GM23338 (cell line): Measurements from ENCODE around the gene UNC93A. TPM values are rescaled to one million over a fixed set of nuclear protein-coding genes. Genes with fewer than 3 reads are reported as not detected.

Experiments used
- ATAC-seq: fragments of 200-7000 bp; cut with Tn5 transposase; 3 replicates; pipeline ENCODE4 v1.9.1; 2020
- DNase-seq: peaks from one replicate; pipeline ENCODE4 v3.0.0-alpha.2; 2015; ENCODE audit warnings: low spot score
- H2AFZ ChIP-seq: fragments of 200-600 bp; sonication (generic); 2 replicates; pipeline ENCODE4 v1.8.0; 2016; ENCODE audit warnings: antibody characterized with exemption, mild to moderate bottlenecking, moderate library complexity
- H3F3A ChIP-seq: fragments of 200-600 bp; sonication (generic); replicated peaks from 2 replicates; pipeline ENCODE4 v1.8.0; 2017; ENCODE audit warnings: antibody characterized with exemption, mixed run types, low read depth
- H3K27ac ChIP-seq: fragments of 200-600 bp; sonication (generic); 2 replicates; pipeline ENCODE4 v1.6.1; 2016; ENCODE audit warnings: low read depth
- H3K27me3 ChIP-seq: fragments of 200-600 bp; sonication (generic); 2 replicates; pipeline ENCODE4 v1.8.0; 2016; ENCODE audit warnings: mild to moderate bottlenecking, mixed run types, moderate library complexity; ENCODE audit not compliant: insufficient read depth
- H3K36me3 ChIP-seq: fragments of 200-600 bp; sonication (generic); 2 replicates; pipeline ENCODE4 v1.8.0; 2016; ENCODE audit warnings: mild to moderate bottlenecking; ENCODE audit not compliant: insufficient read depth
- H3K4me1 ChIP-seq: fragments of 200-600 bp; sonication (generic); 2 replicates; pipeline ENCODE4 v1.8.0; 2016; ENCODE audit warnings: mild to moderate bottlenecking, moderate library complexity; ENCODE audit not compliant: insufficient read depth
- H3K4me2 ChIP-seq: fragments of 200-600 bp; sonication (generic); 2 replicates; pipeline ENCODE4 v1.7.1; 2017; ENCODE audit warnings: mixed run types
- H3K4me3 ChIP-seq: fragments of 200-600 bp; sonication (generic); 2 replicates; pipeline ENCODE4 v1.6.1; 2016; ENCODE audit warnings: mixed run types
- H3K79me2 ChIP-seq: fragments of 200-600 bp; sonication (generic); replicated peaks from 2 replicates; pipeline ENCODE4 v1.8.0; 2017; ENCODE audit warnings: mild to moderate bottlenecking; ENCODE audit not compliant: insufficient read depth
- H3K9me2 ChIP-seq: fragments of 200-600 bp; sonication (generic); 2 replicates; pipeline ENCODE4 v1.8.0; 2017; ENCODE audit not compliant: insufficient read depth
- H4K20me1 ChIP-seq: fragments of 200-600 bp; sonication (generic); replicated peaks from 2 replicates; pipeline ENCODE4 v1.8.0; 2017; ENCODE audit warnings: mild to moderate bottlenecking; ENCODE audit not compliant: insufficient read depth
- H3K27ac Mint-ChIP-seq: 2 replicates; pipeline ENCODE4 v1.8.0; 2020; ENCODE audit warnings: inconsistent platforms, mild to moderate bottlenecking, moderate library complexity, mixed read lengths
- H3K27me3 Mint-ChIP-seq: 3 replicates; pipeline ENCODE4 v1.8.0; 2022; ENCODE audit warnings: low read depth, mild to moderate bottlenecking, moderate library complexity, mixed read lengths, inconsistent platforms; ENCODE audit not compliant: insufficient read depth, poor library complexity
- H3K36me3 Mint-ChIP-seq: 3 replicates; pipeline ENCODE4 v1.8.0; 2021; ENCODE audit warnings: low read depth, mild to moderate bottlenecking, inconsistent platforms, moderate library complexity, mixed read lengths
- H3K4me1 Mint-ChIP-seq: 3 replicates; pipeline ENCODE4 v1.8.0; 2020; ENCODE audit warnings: mild to moderate bottlenecking, inconsistent platforms, mixed read lengths
- H3K4me3 Mint-ChIP-seq: 3 replicates; pipeline ENCODE4 v1.8.0; 2021; ENCODE audit warnings: moderate library complexity, mild to moderate bottlenecking, inconsistent platforms, mixed read lengths
- H3K9me3 Mint-ChIP-seq: 3 replicates; pipeline ENCODE4 v1.8.0; 2020; ENCODE audit warnings: moderate library complexity, mild to moderate bottlenecking, inconsistent platforms, mixed read lengths
- CREB1 ChIP-seq: fragments of 250-450 bp; sonication (Bioruptor Pico); IDR thresholded peaks from 2 replicates; pipeline ENCODE4 v1.5.0; 2020; ENCODE audit warnings: low read depth, mild to moderate bottlenecking, moderate library complexity
- EZH2 ChIP-seq: fragments of 200-600 bp; sonication (generic); IDR thresholded peaks from one replicate; pipeline ENCODE4 v1.8.0; 2017; ENCODE audit warnings: antibody characterized with exemption, mild to moderate bottlenecking, low read depth; ENCODE audit not compliant: unreplicated experiment
- EZH2phosphoT487 ChIP-seq: fragments of 200-600 bp; sonication (generic); IDR thresholded peaks from one replicate; pipeline ENCODE4 v1.8.1; 2018; ENCODE audit warnings: antibody characterized with exemption; ENCODE audit not compliant: unreplicated experiment
- JUNB ChIP-seq: IDR thresholded peaks from one replicate; pipeline ENCODE4 v1.6.1; 2016; ENCODE audit warnings: antibody characterized with exemption; ENCODE audit not compliant: unreplicated experiment
- NANOG ChIP-seq: IDR thresholded peaks from 2 replicates; pipeline ENCODE4 v1.6.1; 2016; ENCODE audit warnings: antibody characterized with exemption, borderline replicate concordance
- POLR2AphosphoS5 ChIP-seq: IDR thresholded peaks from 2 replicates; pipeline ENCODE4 v1.6.1; 2016; ENCODE audit warnings: antibody characterized with exemption, low read depth
- STAT1 ChIP-seq: IDR thresholded peaks from one replicate; pipeline ENCODE4 v1.6.1; 2016; ENCODE audit warnings: antibody characterized with exemption; ENCODE audit not compliant: unreplicated experiment
- ZNF114 ChIP-seq: fragments of 250-450 bp; sonication (Bioruptor Pico); IDR thresholded peaks from 2 replicates; pipeline ENCODE4 v1.5.0; 2020; ENCODE audit warnings: mild to moderate bottlenecking, moderate library complexity
- ZNF331 ChIP-seq: fragments of 250-450 bp; sonication (Bioruptor Pico); IDR thresholded peaks from 2 replicates; pipeline ENCODE4 v1.5.0; 2020; ENCODE audit warnings: low read depth, mild to moderate bottlenecking, moderate library complexity
- polyA plus RNA-seq: library from polyadenylated mRNA; unstranded; fragments of >200 nt; fragmentation: Nextera tagmentation; extraction: Ambion mirVana; gene quantifications from 2 replicates; pipeline ENCODE4 v1.2.1, GENCODE V29; 2016
- total RNA-seq: library from RNA; depleted of rRNA; stranded (reverse); fragments of >200 nt; shearing (Covaris generic); gene quantifications from 2 replicates; pipeline ENCODE4 v1.2.3, GENCODE V29; 2014
- TF ChIP-seq, protein P1 (sequence below): IDR thresholded peaks from one replicate; pipeline ENCODE4 v1.6.1; 2018; ENCODE audit warnings: antibody characterized with exemption; ENCODE audit not compliant: unreplicated experiment
- TF ChIP-seq, protein P2 (sequence below): IDR thresholded peaks from 2 replicates; pipeline ENCODE4 v1.6.1; 2016; ENCODE audit warnings: antibody characterized with exemption
- TF ChIP-seq, protein P3 (sequence below), 2 experiments: fragments of 200-600 bp in 1 of 2; sonication (generic) in 1 of 2; conservative IDR thresholded peaks; 2 replicates each; pipeline versions ENCODE4 v1.5.1 to v1.6.1; 2016 to 2017; ENCODE audit warnings: antibody characterized with exemption in 2 of 2, low read depth in 2 of 2, mild to moderate bottlenecking in 2 of 2, moderate library complexity in 1 of 2

The UNC93A gene
- total and polyA plus RNA-seq, 2 experiments from 2014 or later: 0.18 to 0.28 TPM

DNA sequence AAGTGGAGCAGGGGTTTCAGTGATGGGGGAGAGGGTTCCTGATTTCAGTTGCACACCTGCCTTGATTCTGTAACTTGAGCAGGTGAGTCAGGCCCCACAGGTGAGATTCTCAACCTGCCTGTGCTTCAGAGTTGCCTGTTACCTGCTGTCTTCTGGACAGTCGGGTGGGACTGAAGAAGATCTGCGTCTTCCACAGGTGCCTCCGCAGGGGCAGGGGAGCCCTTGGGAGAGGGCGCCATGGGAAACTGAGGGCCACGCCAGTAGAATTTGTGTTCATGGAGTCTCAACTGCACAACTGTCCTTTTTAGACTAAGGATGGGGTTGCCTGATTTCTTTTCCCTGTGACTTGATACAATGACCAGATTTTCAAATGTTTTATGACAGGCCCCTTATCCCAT lies 5.2 kb downstream of the UNC93A start (continued):
- TF ChIP-seq, protein P1, sequence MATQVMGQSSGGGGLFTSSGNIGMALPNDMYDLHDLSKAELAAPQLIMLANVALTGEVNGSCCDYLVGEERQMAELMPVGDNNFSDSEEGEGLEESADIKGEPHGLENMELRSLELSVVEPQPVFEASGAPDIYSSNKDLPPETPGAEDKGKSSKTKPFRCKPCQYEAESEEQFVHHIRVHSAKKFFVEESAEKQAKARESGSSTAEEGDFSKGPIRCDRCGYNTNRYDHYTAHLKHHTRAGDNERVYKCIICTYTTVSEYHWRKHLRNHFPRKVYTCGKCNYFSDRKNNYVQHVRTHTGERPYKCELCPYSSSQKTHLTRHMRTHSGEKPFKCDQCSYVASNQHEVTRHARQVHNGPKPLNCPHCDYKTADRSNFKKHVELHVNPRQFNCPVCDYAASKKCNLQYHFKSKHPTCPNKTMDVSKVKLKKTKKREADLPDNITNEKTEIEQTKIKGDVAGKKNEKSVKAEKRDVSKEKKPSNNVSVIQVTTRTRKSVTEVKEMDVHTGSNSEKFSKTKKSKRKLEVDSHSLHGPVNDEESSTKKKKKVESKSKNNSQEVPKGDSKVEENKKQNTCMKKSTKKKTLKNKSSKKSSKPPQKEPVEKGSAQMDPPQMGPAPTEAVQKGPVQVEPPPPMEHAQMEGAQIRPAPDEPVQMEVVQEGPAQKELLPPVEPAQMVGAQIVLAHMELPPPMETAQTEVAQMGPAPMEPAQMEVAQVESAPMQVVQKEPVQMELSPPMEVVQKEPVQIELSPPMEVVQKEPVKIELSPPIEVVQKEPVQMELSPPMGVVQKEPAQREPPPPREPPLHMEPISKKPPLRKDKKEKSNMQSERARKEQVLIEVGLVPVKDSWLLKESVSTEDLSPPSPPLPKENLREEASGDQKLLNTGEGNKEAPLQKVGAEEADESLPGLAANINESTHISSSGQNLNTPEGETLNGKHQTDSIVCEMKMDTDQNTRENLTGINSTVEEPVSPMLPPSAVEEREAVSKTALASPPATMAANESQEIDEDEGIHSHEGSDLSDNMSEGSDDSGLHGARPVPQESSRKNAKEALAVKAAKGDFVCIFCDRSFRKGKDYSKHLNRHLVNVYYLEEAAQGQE: no peak
- TF ChIP-seq POLR2AphosphoS5 (no peak), ZNF331 (CRISPR knock-in tag) (no peak), NANOG (no peak), EZH2phosphoT487 (no peak), STAT1 (no peak), CREB1 (CRISPR knock-in tag) (no peak), EZH2 (no peak), JUNB (no peak), ZNF114 (CRISPR knock-in tag) (no peak)

DNA sequence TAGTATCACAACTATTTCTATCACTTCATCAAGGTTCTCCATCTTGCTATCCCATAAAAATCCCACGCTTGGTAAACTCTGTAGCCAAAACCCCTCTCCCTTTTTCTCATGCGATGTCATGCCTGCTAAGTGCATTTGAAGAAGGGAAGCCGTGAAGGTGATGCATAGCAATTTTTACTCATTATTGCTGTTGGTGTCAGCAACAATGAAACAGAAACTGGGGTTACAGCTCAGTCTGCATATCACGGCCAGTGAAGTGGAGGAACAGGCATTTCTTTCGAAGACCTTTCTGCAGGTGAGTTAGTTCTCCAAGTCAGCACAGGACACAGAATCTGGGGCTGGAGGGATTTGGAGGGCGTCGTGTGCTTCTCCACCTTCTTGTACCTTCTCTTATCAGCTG lies 5.8 kb downstream of the UNC93A start:
- no peaks in the 10 kb centered on the region for H3K79me2 ChIP-seq
- H3F3A ChIP-seq: no peaks in the 10 kb centered on the region
- H3K36me3 ChIP-seq: no peaks in the 10 kb centered on the region
- TF ChIP-seq EZH2: no peak
- no peak for TF ChIP-seq JUNB
- no peak for TF ChIP-seq EZH2phosphoT487
- H3K9me3 Mint-ChIP-seq: peaks cover 5% of the 10 kb centered on the region; the same call in 2 of the 3 replicates
- H3K27ac Mint-ChIP-seq: no peak overlapping the region
- DNase-seq (no peak), ATAC-seq (no peak)
- H3K27me3 Mint-ChIP-seq: peaks cover 11% of the 10 kb centered on the region
- no peak overlapping the region for H3K4me3 ChIP-seq
- no peaks in the 10 kb centered on the region for H3K9me2 ChIP-seq
- H3K4me1 ChIP-seq: no peaks in the 10 kb centered on the region
- H3K4me3 Mint-ChIP-seq: no peak overlapping the region
- no peak overlapping the region for H2AFZ ChIP-seq
- H3K36me3 Mint-ChIP-seq: no peaks in the 10 kb centered on the region
- H3K27ac ChIP-seq: no peak overlapping the region
- H3K4me2 ChIP-seq: no peak overlapping the region
- H4K20me1 ChIP-seq: no peaks in the 10 kb centered on the region
- no peaks in the 10 kb centered on the region for H3K27me3 ChIP-seq
- H3K4me1 Mint-ChIP-seq: peaks cover 21% of the 10 kb centered on the region

DNA sequence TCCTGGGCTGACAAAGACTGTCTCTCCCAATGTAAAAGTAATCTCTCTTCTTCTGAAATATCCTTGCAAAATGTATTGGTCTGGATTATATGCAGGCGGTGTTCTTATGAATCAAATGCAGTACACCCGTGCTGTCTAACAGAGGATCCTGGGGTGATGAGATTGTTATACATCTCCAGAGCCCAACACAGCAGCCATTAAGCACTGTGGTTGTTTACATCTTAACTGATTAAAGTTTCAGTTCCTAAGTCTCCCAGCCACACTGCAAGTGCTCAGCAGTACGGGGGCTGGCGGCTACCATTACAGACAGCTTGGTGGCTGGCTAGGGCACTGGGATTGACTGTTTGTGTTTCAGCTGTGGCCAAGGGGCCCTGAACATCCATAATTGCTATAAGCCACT lies 7.0 kb downstream of the UNC93A start:
- Histone ChIP-seq H3K4me3 (no peak overlapping the region), H3K27ac (no peak overlapping the region)
- no peak for TF ChIP-seq JUNB
- no peak for TF ChIP-seq CREB1 (CRISPR knock-in tag)
- no peak for TF ChIP-seq EZH2phosphoT487
- TF ChIP-seq, protein P2, sequence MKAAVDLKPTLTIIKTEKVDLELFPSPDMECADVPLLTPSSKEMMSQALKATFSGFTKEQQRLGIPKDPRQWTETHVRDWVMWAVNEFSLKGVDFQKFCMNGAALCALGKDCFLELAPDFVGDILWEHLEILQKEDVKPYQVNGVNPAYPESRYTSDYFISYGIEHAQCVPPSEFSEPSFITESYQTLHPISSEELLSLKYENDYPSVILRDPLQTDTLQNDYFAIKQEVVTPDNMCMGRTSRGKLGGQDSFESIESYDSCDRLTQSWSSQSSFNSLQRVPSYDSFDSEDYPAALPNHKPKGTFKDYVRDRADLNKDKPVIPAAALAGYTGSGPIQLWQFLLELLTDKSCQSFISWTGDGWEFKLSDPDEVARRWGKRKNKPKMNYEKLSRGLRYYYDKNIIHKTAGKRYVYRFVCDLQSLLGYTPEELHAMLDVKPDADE: no peak
- TF ChIP-seq POLR2AphosphoS5: no peak
- TF ChIP-seq, protein P3, sequence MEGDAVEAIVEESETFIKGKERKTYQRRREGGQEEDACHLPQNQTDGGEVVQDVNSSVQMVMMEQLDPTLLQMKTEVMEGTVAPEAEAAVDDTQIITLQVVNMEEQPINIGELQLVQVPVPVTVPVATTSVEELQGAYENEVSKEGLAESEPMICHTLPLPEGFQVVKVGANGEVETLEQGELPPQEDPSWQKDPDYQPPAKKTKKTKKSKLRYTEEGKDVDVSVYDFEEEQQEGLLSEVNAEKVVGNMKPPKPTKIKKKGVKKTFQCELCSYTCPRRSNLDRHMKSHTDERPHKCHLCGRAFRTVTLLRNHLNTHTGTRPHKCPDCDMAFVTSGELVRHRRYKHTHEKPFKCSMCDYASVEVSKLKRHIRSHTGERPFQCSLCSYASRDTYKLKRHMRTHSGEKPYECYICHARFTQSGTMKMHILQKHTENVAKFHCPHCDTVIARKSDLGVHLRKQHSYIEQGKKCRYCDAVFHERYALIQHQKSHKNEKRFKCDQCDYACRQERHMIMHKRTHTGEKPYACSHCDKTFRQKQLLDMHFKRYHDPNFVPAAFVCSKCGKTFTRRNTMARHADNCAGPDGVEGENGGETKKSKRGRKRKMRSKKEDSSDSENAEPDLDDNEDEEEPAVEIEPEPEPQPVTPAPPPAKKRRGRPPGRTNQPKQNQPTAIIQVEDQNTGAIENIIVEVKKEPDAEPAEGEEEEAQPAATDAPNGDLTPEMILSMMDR (conservative IDR thresholded peaks at IDR 0.05; ENCODE audit: low read depth in 2 of 2): no peak

More for the DNA sequence above, 7.0 kb downstream of the UNC93A start:
- Mint-ChIP-seq H3K27ac (no peak overlapping the region), H3K4me1 (peaks cover 13% of the 10 kb centered on the region), H3K27me3 (peaks cover 11% of the 10 kb centered on the region), H3K4me3 (no peak overlapping the region), H3K9me3 (peaks cover 5% of the 10 kb centered on the region; the same call in 2 of the 3 replicates), H3K36me3 (no peaks in the 10 kb centered on the region)
- Histone ChIP-seq H3K4me1 (no peaks in the 10 kb centered on the region), H3K36me3 (no peaks in the 10 kb centered on the region), H3K4me2 (no peak overlapping the region), H3K9me2 (no peaks in the 10 kb centered on the region), H2AFZ (peak overlapping the region; percentile 23; the same call in 1 of the 2 replicates), H4K20me1 (no peaks in the 10 kb centered on the region), H3F3A (no peaks in the 10 kb centered on the region), H3K79me2 (no peaks in the 10 kb centered on the region), H3K27me3 (no peaks in the 10 kb centered on the region)
- ATAC-seq (no peak), DNase-seq (no peak)
